NCI-H774 (cell line): ENCODE results near the gene PTCRA.

Source experiments
- DNase-seq: peaks from one replicate; lab custom pipeline; 2025; lab: John Stamatoyannopoulos, UW

PTCRA gene

GRCh38 chr6:42971746-42972327 lies 56.0 kb downstream of the PTCRA start:
- no peak for DNase-seq

DNA sequence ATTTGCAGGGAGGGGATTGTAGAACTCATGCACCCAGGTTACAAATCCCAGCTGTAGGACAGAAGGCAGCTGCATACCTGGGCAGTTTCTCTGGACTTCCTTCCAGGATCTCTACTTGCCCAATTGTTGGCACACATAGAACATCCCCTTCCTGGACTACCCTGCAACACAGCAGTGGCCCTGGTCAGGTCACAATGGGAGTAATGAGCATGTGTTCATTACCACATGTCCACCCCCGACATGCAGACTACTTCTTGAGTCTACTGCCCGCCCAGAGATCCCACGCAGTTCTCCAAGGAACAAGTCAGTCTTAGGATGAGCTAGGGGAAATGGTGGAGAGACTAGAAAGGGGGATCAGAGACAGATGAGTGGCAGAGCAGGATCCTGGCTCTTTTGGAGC lies 58.1 kb downstream of the PTCRA start:
- no peak for DNase-seq

- DNase-seq, result no peak
These were observed 59.2 kb downstream of the PTCRA start for GRCh38 chr6:42974919-42975505.
